Measurements from ENCODE around the gene CD247. TPM values are rescaled to one million over a fixed set of nuclear protein-coding genes. Genes with fewer than 3 reads are reported as not detected.

The CD247 gene
- total RNA-seq, 1 experiment from 2014 or later: 0.44 TPM

- Histone ChIP-seq H3K4me3 (ENCODE audit: low read depth in 2 of 2, low read length in 2 of 2) (no peak overlapping the region), H3K27me3 (ENCODE audit: control insufficient read depth, insufficient read depth, low read length) (peaks cover 19% of the 10 kb centered on the region; the same call in 1 of the 2 replicates), H3K27ac (ENCODE audit: low read length) (no peak overlapping the region), H3K4me1 (ENCODE audit: control insufficient read depth, insufficient read depth, low read length) (no peaks in the 10 kb centered on the region), H3K36me3 (ENCODE audit: control insufficient read depth, insufficient read depth, low read length) (no peaks in the 10 kb centered on the region), H3K9me3 (ENCODE audit: control insufficient read depth, insufficient read depth, low read depth, low read length) (no peaks in the 10 kb centered on the region)
- intact Hi-C loops (cut with micrococcal nuclease; ENCODE audit: unreplicated experiment) (no loop called here), in situ Hi-C loops (cut with HindIII; ENCODE audit: low pct_unique_long_range_greater_than_20kb, low sequenced_read_pairs) (no loop called here)
- POLR2A ChIA-PET: no interaction called here
- BruUV-seq (replicated peaks): no TSS peak
- TF ChIP-seq SIN3A (IDR thresholded peaks at IDR 0.05; ENCODE audit: borderline replicate concordance, insufficient read depth, low read depth, low read length) (no peak), TCF7L2 (IDR thresholded peaks at IDR 0.05; ENCODE audit: low read depth, low read length) (no peak), POLR2AphosphoS5 (IDR thresholded peaks at IDR 0.05; ENCODE audit: low read depth, low read length) (no peak), CTCF (IDR thresholded peaks at IDR 0.05) (no peak)
- TF ChIP-seq, protein P1, sequence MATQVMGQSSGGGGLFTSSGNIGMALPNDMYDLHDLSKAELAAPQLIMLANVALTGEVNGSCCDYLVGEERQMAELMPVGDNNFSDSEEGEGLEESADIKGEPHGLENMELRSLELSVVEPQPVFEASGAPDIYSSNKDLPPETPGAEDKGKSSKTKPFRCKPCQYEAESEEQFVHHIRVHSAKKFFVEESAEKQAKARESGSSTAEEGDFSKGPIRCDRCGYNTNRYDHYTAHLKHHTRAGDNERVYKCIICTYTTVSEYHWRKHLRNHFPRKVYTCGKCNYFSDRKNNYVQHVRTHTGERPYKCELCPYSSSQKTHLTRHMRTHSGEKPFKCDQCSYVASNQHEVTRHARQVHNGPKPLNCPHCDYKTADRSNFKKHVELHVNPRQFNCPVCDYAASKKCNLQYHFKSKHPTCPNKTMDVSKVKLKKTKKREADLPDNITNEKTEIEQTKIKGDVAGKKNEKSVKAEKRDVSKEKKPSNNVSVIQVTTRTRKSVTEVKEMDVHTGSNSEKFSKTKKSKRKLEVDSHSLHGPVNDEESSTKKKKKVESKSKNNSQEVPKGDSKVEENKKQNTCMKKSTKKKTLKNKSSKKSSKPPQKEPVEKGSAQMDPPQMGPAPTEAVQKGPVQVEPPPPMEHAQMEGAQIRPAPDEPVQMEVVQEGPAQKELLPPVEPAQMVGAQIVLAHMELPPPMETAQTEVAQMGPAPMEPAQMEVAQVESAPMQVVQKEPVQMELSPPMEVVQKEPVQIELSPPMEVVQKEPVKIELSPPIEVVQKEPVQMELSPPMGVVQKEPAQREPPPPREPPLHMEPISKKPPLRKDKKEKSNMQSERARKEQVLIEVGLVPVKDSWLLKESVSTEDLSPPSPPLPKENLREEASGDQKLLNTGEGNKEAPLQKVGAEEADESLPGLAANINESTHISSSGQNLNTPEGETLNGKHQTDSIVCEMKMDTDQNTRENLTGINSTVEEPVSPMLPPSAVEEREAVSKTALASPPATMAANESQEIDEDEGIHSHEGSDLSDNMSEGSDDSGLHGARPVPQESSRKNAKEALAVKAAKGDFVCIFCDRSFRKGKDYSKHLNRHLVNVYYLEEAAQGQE (IDR thresholded peaks at IDR 0.05; ENCODE audit: insufficient read depth in 1 of 2, low read depth in 2 of 2, low read length in 1 of 2): no peak
- no peak for DNase-seq (ENCODE audit: low read depth, low spot score)
- CTCF ChIA-PET: no interaction called here
- ATAC-seq: no peak
Measured at GRCh38 chr1:167503626-167504466, 14.5 kb downstream of the CD247 start.

DNA sequence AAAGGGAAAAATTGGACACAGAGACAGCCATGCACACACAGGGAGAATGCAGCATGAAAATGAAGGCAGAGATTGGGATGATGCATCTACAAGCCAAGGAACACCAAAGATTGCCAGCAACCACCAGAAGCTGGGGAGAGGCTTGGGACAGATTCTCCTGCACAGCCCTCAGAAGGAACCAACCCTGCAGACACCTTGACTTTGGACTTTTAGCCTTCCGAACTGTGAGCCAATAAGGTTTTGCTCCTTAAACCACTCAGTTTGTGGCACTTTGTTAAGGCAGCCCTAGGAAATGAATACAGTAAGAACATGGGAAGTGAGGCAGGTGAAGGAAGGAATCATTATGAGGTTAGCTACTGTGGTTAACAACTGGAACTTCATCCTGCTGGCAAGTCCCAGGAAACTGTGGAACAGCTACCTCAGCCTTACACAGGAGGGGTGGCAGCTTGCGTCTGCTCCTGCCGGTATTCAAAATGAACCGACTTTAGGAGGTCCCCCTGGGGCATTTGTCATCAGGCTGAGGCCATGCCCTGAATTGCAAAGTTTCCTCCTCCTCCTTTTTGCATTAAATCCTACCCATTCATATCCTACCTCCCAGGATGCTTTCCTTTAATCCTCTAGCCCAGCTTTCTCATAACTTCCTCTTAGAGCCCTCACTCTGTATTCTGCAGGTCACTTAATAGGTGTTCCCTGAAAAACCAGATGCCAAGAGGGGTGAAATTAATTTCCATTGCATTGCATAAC, 15.4 kb downstream of the CD247 start:
- POLR2A ChIA-PET: no interaction called here
- Histone ChIP-seq H3K4me1 (ENCODE audit: control insufficient read depth, insufficient read depth, low read length) (no peaks in the 10 kb centered on the region), H3K4me3 (ENCODE audit: low read depth in 2 of 2, low read length in 2 of 2) (no peak overlapping the region), H3K36me3 (ENCODE audit: control insufficient read depth, insufficient read depth, low read length) (no peaks in the 10 kb centered on the region), H3K27me3 (ENCODE audit: control insufficient read depth, insufficient read depth, low read length) (peaks cover 17% of the 10 kb centered on the region; the same call in 1 of the 2 replicates), H3K9me3 (ENCODE audit: control insufficient read depth, insufficient read depth, low read depth, low read length) (no peaks in the 10 kb centered on the region), H3K27ac (ENCODE audit: low read length) (no peak overlapping the region)
- in situ Hi-C loops (cut with HindIII; ENCODE audit: low pct_unique_long_range_greater_than_20kb, low sequenced_read_pairs) (no loop called here), intact Hi-C loops (cut with micrococcal nuclease; ENCODE audit: unreplicated experiment) (no loop called here)
- no TSS peak for BruUV-seq (replicated peaks)
- TF ChIP-seq CTCF (IDR thresholded peaks at IDR 0.05) (no peak), POLR2AphosphoS5 (IDR thresholded peaks at IDR 0.05; ENCODE audit: low read depth, low read length) (no peak), TCF7L2 (IDR thresholded peaks at IDR 0.05; ENCODE audit: low read depth, low read length) (no peak), SIN3A (IDR thresholded peaks at IDR 0.05; ENCODE audit: borderline replicate concordance, insufficient read depth, low read depth, low read length) (no peak)
- TF ChIP-seq, protein P1 (IDR thresholded peaks at IDR 0.05; ENCODE audit: insufficient read depth in 1 of 2, low read depth in 2 of 2, low read length in 1 of 2): no peak
- no peak for DNase-seq (ENCODE audit: low read depth, low spot score)
- CTCF ChIA-PET: no interaction called here
- no peak for ATAC-seq

Data from Panc1 (cell line).